Measurements from ENCODE around the gene PPP1R17.

The PPP1R17 gene

GRCh38 chr7:31751726-31752125 lies 64.7 kb downstream of the PPP1R17 start:
- no peak for TF ChIP-seq CTCF (IDR thresholded peaks at IDR 0.05; ENCODE audit: extremely low read depth, insufficient read depth, missing control alignments)
- no peak for DNase-seq (ENCODE audit: low spot score)
- in situ Hi-C loops (cut with MboI; ENCODE audit: low pct_unique_long_range_greater_than_20kb, low sequenced_read_pairs, unreplicated experiment): no loop called here

Data from GM13977 (cell line).